HUES48 (cell line): Measurements from ENCODE around the gene TM4SF1.

Source experiments
- H3K27ac ChIP-seq: one replicate; pipeline ENCODE4 v1.7.0; 2013; ENCODE audit warnings: low read depth, low read length, inconsistent platforms
- H3K27me3 ChIP-seq: 2 replicates; pipeline ENCODE4 v1.6.1; 2013; ENCODE audit warnings: mild to moderate bottlenecking, low read length; ENCODE audit not compliant: control insufficient read depth, insufficient read depth
- H3K36me3 ChIP-seq: 2 replicates; pipeline ENCODE4 v1.6.1; 2013; ENCODE audit warnings: low read length; ENCODE audit not compliant: control insufficient read depth, insufficient read depth
- H3K4me1 ChIP-seq: 2 replicates; pipeline ENCODE4 v1.6.1; 2013; ENCODE audit warnings: mild to moderate bottlenecking, low read length; ENCODE audit not compliant: control insufficient read depth, insufficient read depth
- H3K4me3 ChIP-seq: 2 replicates; pipeline ENCODE4 v1.5.1; 2013; ENCODE audit warnings: mild to moderate bottlenecking, low read depth, low read length
- H3K9ac ChIP-seq: 2 replicates; pipeline ENCODE4 v1.6.1; 2013; ENCODE audit warnings: mild to moderate bottlenecking, low read depth, low read length, moderate library complexity
- H3K9me3 ChIP-seq: 2 replicates; pipeline ENCODE4 v1.6.1; 2013; ENCODE audit warnings: low read length; ENCODE audit not compliant: control insufficient read depth, insufficient read depth

TM4SF1 gene

GRCh38 chr3:149393345-149394160 lies 16.1 kb upstream of the TM4SF1 start:
- Histone ChIP-seq H3K36me3 (no peaks in the 10 kb centered on the region), H3K4me1 (no peaks in the 10 kb centered on the region; the same call in 1 of the 2 replicates), H3K9ac (no peak overlapping the region), H3K27me3 (no peaks in the 10 kb centered on the region), H3K27ac (no peak overlapping the region), H3K9me3 (no peaks in the 10 kb centered on the region), H3K4me3 (no peak overlapping the region)

GRCh38 chr3:149391960-149392359 lies 14.5 kb upstream of the TM4SF1 start:
- Histone ChIP-seq H3K9ac (no peak overlapping the region), H3K9me3 (no peaks in the 10 kb centered on the region), H3K27ac (no peak overlapping the region), H3K4me3 (no peak overlapping the region), H3K4me1 (no peaks in the 10 kb centered on the region; the same call in 1 of the 2 replicates), H3K27me3 (no peaks in the 10 kb centered on the region), H3K36me3 (no peaks in the 10 kb centered on the region)

- no peaks in the 10 kb centered on the region for H3K36me3 ChIP-seq
- H3K9me3 ChIP-seq, result no peaks in the 10 kb centered on the region
- no peaks in the 10 kb centered on the region; the same call in 1 of the 2 replicates for H3K4me1 ChIP-seq
- no peak overlapping the region for H3K4me3 ChIP-seq
- H3K27me3 ChIP-seq, result no peaks in the 10 kb centered on the region
- no peak overlapping the region for H3K27ac ChIP-seq
- no peak overlapping the region for H3K9ac ChIP-seq
Observed at GRCh38 chr3:149390772-149391212, 13.3 kb upstream of the TM4SF1 start.

GRCh38 chr3:149390294-149390693 lies 12.8 kb upstream of the TM4SF1 start:
- Histone ChIP-seq H3K4me1 (no peaks in the 10 kb centered on the region; the same call in 1 of the 2 replicates), H3K9ac (no peak overlapping the region), H3K27me3 (no peaks in the 10 kb centered on the region), H3K9me3 (no peaks in the 10 kb centered on the region), H3K36me3 (no peaks in the 10 kb centered on the region), H3K27ac (no peak overlapping the region), H3K4me3 (no peak overlapping the region)

- no peak overlapping the region for H3K4me3 ChIP-seq
- no peak overlapping the region for H3K9ac ChIP-seq
- H3K27ac ChIP-seq, result no peak overlapping the region
- no peaks in the 10 kb centered on the region; the same call in 1 of the 2 replicates for H3K4me1 ChIP-seq
- no peaks in the 10 kb centered on the region for H3K27me3 ChIP-seq
- H3K36me3 ChIP-seq, result no peaks in the 10 kb centered on the region
- H3K9me3 ChIP-seq, result no peaks in the 10 kb centered on the region
Observed at GRCh38 chr3:149388531-149389417, 11.3 kb upstream of the TM4SF1 start.

GRCh38 chr3:149388001-149388440 lies 10.6 kb upstream of the TM4SF1 start:
- Histone ChIP-seq H3K27ac (no peak overlapping the region), H3K36me3 (no peaks in the 10 kb centered on the region), H3K9ac (no peak overlapping the region), H3K27me3 (no peaks in the 10 kb centered on the region), H3K4me1 (no peaks in the 10 kb centered on the region; the same call in 1 of the 2 replicates), H3K9me3 (no peaks in the 10 kb centered on the region), H3K4me3 (no peak overlapping the region)

GRCh38 chr3:149386299-149386606 lies 8.8 kb upstream of the TM4SF1 start:
- no peaks in the 10 kb centered on the region for H3K36me3 ChIP-seq
- H3K4me3 ChIP-seq, result no peak overlapping the region
- H3K27ac ChIP-seq, result peak overlapping the region; percentile 51
- no peaks in the 10 kb centered on the region; the same call in 1 of the 2 replicates for H3K4me1 ChIP-seq
- H3K9ac ChIP-seq, result no peak overlapping the region
- no peaks in the 10 kb centered on the region for H3K27me3 ChIP-seq
- no peaks in the 10 kb centered on the region for H3K9me3 ChIP-seq

GRCh38 chr3:149385617-149386298 lies 8.3 kb upstream of the TM4SF1 start:
- Histone ChIP-seq H3K9me3 (no peaks in the 10 kb centered on the region), H3K9ac (no peak overlapping the region), H3K36me3 (no peaks in the 10 kb centered on the region), H3K27me3 (no peaks in the 10 kb centered on the region), H3K4me3 (no peak overlapping the region), H3K27ac (no peak overlapping the region), H3K4me1 (no peaks in the 10 kb centered on the region)

- H3K9ac ChIP-seq, result no peak overlapping the region
- H3K27me3 ChIP-seq, result no peaks in the 10 kb centered on the region
- no peaks in the 10 kb centered on the region for H3K4me1 ChIP-seq
- no peaks in the 10 kb centered on the region for H3K36me3 ChIP-seq
- no peak overlapping the region for H3K27ac ChIP-seq
- H3K4me3 ChIP-seq, result no peak overlapping the region
- no peaks in the 10 kb centered on the region for H3K9me3 ChIP-seq
Observed at GRCh38 chr3:149384911-149385321, 7.5 kb upstream of the TM4SF1 start.

- no peak overlapping the region for H3K4me3 ChIP-seq
- H3K9me3 ChIP-seq, result no peaks in the 10 kb centered on the region
- H3K27me3 ChIP-seq, result no peaks in the 10 kb centered on the region
- no peaks in the 10 kb centered on the region for H3K4me1 ChIP-seq
- no peak overlapping the region for H3K27ac ChIP-seq
- H3K36me3 ChIP-seq, result no peaks in the 10 kb centered on the region
- H3K9ac ChIP-seq, result no peak overlapping the region
Observed at GRCh38 chr3:149384167-149384566, 6.7 kb upstream of the TM4SF1 start.
